GM12873 (cell line): ENCODE data around the gene TUBA1C.

Source experiments
- TF ChIP-seq, protein P1 (sequence below): IDR thresholded peaks from 2 replicates; pipeline ENCODE4 v1.5.1; 2012; ENCODE audit warnings: low read depth, mild to moderate bottlenecking, moderate library complexity, low read length, control low read depth; ENCODE audit not compliant: insufficient read depth; ENCODE audit errors: missing control alignments

The TUBA1C gene

DNA sequence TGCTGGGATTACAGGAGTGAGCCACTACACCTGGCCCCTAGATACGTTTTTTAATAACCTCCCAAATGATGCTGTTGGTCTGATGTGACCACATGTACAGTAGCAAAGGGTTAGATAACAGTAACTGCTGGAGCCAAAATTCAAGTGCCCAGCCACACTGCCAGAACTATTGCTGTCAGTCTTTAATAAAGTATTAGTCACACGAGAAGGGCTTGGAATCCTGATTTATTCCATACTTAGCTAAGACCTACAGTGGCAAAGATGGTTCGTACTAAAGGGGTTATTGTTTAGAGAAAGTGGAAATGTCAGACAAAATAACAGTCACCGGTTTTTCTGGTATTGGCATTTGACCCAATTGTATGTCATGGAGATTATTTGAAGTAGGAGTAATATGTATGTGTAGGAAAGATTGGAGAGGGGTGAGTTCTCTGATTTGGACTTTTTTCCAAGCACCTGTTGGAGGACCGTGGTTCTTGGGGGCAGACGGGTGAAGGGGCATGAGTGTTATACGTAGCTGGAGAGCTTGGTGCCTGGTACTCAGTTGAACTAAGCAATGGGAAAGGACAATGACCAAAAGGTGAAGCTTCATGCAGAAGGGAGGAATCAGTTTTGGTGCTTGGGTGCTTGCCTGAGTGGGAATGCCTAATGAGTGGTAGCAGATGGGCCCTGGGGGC, 9.7 kb downstream of the TUBA1C start:
- TF ChIP-seq, protein P1, sequence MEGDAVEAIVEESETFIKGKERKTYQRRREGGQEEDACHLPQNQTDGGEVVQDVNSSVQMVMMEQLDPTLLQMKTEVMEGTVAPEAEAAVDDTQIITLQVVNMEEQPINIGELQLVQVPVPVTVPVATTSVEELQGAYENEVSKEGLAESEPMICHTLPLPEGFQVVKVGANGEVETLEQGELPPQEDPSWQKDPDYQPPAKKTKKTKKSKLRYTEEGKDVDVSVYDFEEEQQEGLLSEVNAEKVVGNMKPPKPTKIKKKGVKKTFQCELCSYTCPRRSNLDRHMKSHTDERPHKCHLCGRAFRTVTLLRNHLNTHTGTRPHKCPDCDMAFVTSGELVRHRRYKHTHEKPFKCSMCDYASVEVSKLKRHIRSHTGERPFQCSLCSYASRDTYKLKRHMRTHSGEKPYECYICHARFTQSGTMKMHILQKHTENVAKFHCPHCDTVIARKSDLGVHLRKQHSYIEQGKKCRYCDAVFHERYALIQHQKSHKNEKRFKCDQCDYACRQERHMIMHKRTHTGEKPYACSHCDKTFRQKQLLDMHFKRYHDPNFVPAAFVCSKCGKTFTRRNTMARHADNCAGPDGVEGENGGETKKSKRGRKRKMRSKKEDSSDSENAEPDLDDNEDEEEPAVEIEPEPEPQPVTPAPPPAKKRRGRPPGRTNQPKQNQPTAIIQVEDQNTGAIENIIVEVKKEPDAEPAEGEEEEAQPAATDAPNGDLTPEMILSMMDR, result no peak

DNA sequence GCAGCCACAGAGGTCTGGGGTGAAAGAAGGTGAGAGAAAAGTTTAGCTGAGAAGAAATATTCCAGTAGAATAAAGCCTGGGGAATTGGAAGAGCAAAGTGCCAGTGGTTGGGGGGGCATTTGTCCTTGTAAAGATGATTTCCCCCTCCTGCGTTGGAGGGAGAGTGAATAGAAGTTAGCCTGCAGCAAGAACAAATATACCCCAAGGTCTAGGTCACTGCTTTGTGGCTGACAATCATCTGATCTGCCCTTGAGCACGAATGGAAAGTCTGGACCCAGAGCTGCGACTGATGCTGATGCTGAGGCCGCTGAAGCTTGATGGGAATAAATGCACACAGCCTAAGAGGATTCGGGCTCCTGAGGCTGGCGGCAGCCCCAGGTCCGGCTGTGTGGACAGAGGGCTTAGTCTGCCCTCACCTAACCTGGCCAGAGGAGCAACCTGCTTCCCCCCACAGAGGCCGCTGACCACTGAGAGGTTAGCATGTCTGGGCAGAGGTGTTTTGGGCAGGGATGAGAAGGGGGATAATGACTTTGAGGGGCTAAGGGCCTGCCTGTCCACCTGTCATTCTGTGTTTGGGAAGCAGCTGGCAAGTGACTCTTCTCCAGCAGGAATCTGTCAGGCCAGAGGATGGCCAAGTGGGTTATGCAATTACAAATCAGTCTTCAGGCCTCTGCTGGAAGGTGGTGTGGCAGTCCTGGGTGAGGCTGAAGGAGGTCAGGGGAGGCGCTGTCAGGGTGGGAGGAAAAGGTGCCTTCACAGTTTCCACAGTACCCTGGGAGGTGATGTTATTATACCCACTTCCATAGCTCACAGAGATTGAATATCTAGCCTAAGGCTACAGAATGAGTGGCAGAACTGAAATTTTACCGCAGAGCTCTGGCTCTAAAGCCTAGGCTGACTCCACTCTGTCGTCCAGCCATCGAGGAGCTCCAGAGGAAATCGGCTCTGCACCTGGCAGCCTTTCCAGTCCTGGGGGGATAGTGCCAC, 11.7 kb downstream of the TUBA1C start:
- TF ChIP-seq, protein P1, result no peak

DNA sequence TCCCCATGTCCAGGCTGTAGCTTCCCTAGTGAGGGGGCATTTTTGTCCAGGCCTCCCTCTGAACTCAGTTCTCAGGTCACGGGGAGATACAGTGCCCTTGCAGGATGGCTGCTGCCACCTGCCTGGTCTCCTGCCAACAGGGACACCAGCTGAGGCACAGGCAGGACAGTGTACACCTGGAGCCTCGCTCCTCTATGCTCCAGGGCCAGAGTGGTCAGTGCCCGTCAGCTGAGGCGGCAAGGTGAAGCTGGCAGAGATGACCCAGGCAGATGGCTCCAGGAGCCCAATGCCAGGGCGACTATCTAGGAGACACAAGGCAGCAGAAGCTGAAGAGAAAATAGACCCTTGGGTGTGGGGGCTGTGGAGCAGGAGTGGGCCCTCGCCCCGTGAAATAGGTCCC, 12.6 kb downstream of the TUBA1C start:
- TF ChIP-seq, protein P1, result no peak

DNA sequence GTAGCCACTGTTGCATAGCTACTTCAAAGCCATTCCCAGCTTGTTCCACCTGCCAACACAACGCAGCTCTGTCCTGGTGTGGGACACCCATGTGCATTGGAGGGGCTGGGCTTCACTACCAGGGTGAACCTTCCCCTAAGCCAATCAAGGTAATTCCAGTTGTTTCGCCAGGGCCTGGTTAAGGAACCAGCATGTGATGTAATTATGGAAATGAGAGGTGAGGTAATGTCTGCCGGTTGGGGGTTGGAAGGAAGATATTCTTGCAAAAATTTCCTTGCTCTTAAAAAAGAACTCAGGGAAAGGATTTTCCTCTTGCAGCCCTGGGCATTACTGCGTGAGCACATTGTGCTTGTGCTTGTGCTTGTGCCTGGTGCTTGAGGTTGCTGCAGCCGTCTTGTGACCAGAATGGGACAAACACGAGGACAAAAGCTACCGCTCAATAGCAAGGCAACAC, 14.9 kb downstream of the TUBA1C start:
- TF ChIP-seq, protein P1, result no peak

GRCh38 chr12:49282302-49282701, 17.4 kb downstream of the TUBA1C start:
- TF ChIP-seq, protein P1, result no peak

- TF ChIP-seq, protein P1, result peak; percentile 22
Measured at GRCh38 chr12:49283541-49284429, 18.9 kb downstream of the TUBA1C start.
